Keratinocyte (primary cell): ENCODE data around the gene RHOJ.

Experiments used
- EZH2 ChIP-seq: IDR thresholded peaks from one replicate; pipeline ENCODE4 v1.6.1; 2012; ENCODE audit warnings: inconsistent platforms, mild to moderate bottlenecking, low read length, moderate library complexity
- TF ChIP-seq, protein P1 (sequence below), 3 experiments: IDR thresholded peaks in 1 of 3; conservative IDR thresholded peaks in 1 of 3; optimal IDR thresholded peaks in 1 of 3; 2 replicates in 2 of 3; 3 replicates in 1 of 3; pipeline versions ENCODE3 to v1.5.1; 2011; ENCODE audit warnings: low read length in 3 of 3, mild to moderate bottlenecking in 3 of 3, moderate library complexity in 2 of 3, control low read depth in 1 of 3, inconsistent platforms in 1 of 3; ENCODE audit not compliant: insufficient read depth in 2 of 3; ENCODE audit errors: extremely low read depth in 1 of 3

- TF ChIP-seq, protein P1, sequence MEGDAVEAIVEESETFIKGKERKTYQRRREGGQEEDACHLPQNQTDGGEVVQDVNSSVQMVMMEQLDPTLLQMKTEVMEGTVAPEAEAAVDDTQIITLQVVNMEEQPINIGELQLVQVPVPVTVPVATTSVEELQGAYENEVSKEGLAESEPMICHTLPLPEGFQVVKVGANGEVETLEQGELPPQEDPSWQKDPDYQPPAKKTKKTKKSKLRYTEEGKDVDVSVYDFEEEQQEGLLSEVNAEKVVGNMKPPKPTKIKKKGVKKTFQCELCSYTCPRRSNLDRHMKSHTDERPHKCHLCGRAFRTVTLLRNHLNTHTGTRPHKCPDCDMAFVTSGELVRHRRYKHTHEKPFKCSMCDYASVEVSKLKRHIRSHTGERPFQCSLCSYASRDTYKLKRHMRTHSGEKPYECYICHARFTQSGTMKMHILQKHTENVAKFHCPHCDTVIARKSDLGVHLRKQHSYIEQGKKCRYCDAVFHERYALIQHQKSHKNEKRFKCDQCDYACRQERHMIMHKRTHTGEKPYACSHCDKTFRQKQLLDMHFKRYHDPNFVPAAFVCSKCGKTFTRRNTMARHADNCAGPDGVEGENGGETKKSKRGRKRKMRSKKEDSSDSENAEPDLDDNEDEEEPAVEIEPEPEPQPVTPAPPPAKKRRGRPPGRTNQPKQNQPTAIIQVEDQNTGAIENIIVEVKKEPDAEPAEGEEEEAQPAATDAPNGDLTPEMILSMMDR (optimal IDR thresholded peaks at IDR 0.05 in 1 of 3, IDR thresholded peaks at IDR 0.05 in 1 of 3, conservative IDR thresholded peaks at IDR 0.05 in 1 of 3; ENCODE audit: extremely low read depth in 1 of 3, insufficient read depth in 2 of 3, low read length in 3 of 3): no peak
- no peak for TF ChIP-seq EZH2
Measured at GRCh38 chr14:63267171-63267570, 62.9 kb downstream of the RHOJ start.
